Mammary epithelial cell (primary cell): ENCODE data around the gene TXLNB.

Experiments
- CTCF ChIP-seq, 2 donors: IDR thresholded peaks in 1 of 2; conservative IDR thresholded peaks in 1 of 2; 2 replicates each; pipeline ENCODE4 v1.5.1; 2011 to 2012; ENCODE audit warnings: inconsistent platforms in 2 of 2, low read length in 2 of 2, mild to moderate bottlenecking in 2 of 2, control low read depth in 1 of 2, low read depth in 1 of 2; ENCODE audit not compliant: insufficient read depth in 1 of 2; ENCODE audit errors: extremely low read depth in 1 of 2
- EZH2 ChIP-seq: IDR thresholded peaks from 2 replicates; pipeline ENCODE4 v1.6.1; 2012; ENCODE audit warnings: low read length, inconsistent platforms, borderline replicate concordance

DNA sequence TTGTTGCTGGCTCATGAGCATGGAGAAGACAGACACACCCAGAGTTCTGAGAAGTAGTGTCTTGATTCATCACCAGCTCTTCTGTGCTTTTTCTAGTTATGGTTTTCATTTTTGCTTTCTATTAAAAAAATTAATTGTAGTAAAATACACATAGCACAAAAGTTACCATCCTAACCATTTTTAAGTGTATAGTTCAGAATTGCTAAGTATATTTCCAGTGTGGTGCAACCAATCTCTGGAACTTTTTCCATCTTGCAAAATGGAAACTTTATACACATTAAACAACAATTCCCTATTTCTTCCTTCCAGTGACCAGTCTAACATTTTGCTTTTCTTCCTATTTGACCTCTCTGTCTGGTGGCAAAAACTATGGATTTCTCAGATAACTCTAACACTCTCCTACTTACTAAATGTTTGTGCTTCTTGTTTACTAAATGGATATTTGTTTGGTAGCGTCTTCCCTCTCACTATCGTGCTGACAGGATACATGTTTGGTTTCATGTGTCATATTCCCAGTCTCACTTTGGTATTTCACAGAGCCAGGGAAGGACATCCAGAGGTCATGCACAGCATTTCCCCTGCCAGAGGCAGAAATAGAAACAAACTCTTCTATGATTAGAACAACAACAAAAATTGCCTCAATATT lies 40.6 kb downstream of the TXLNB start:
- TF ChIP-seq CTCF (conservative IDR thresholded peaks at IDR 0.05 in 1 of 2, IDR thresholded peaks at IDR 0.05 in 1 of 2; ENCODE audit: extremely low read depth in 1 of 2, insufficient read depth in 1 of 2, low read depth in 1 of 2, low read length in 2 of 2) (no peak), EZH2 (no peak)
